Measurements from ENCODE around the gene NRAP. TPM values are rescaled to one million over a fixed set of nuclear protein-coding genes. Genes with fewer than 3 reads are reported as not detected.

Gene NRAP
- total and polyA plus RNA-seq, 7 experiments from 2014 or later, result not detected

DNA sequence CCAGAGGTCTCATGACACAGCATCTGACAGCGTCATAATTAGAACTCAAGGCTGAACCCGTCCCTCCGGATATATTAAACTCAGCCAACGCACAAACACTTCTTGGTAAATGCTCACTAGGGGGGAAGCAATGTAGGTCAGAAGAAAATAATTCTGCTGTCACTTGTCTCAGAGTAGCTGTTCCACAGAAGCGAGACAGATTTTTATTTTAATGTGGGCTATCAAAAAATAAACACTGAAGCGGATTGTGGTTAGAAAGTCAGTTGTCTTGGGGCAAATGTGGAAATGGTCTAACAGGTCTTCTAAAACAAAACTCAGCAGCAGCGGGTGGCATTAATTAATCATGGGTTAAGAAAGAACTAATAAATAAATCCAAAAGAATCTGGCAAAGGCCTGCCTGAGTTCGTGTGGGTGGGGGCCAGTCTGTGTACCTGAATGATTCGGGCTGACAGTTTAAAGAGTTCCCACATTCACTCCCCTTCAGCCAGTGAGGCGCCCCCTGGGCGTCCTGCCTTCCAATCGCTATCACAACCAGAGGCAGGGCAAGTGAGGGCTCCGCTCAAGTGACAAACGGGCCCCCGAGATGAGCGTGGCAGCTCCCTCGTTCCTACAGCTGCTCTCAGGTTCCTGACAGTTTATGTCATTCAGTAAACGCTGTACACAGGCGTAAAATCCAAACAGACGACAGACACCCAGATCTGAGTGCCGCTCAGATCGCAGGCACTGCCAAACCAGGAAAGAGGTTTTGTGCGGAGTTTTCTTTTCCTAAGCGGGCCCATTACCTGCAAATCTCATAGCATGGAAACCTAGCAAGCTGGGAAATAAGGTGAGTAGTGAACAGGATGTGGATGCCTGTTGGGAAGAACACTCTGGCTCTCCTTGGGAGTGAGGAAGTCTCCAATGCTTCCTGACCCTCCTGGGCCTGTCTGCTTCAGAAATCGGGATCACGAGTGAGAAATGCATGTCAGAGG, 52.9 kb downstream of the NRAP start:
- Mint-ChIP-seq H3K27me3 (peaks cover 13 to 31% (median 21%) of the 10 kb centered on the region in 5 donors), H3K4me1 (no peaks in the 10 kb centered on the region), H3K27ac (no peak overlapping the region), H3K36me3 (no peaks in the 10 kb centered on the region), H3K4me3 (no peak overlapping the region), H3K9me3 (peaks cover 0 to 2% (median 0%) of the 10 kb centered on the region in 11 donors)
- no peak overlapping the region for H3K4me3 ChIP-seq (ENCODE audit: low read length)
- H3K27me3 ChIP-seq (ENCODE audit: control insufficient read depth in 2 of 2, insufficient read depth in 2 of 2, low read length in 2 of 2), result no peaks in the 10 kb centered on the region
- no peak for ATAC-seq
- ChIA-PET POLR2A (no interaction called here), CTCF (no interaction called here)
- H3K27ac ChIP-seq (ENCODE audit: low read depth, low read length), result no peak overlapping the region
- no peak for DNase-seq
- intact Hi-C loops (cut with micrococcal nuclease), result no loop called here
- H3K9me3 ChIP-seq (ENCODE audit: control insufficient read depth in 2 of 3, low read length in 3 of 3), result no peaks in the 10 kb centered on the region
- H3K36me3 ChIP-seq (ENCODE audit: control insufficient read depth in 2 of 3, insufficient read depth in 3 of 3, low read length in 3 of 3), result no peaks in the 10 kb centered on the region
- H3K4me1 ChIP-seq (ENCODE audit: control insufficient read depth in 2 of 2, insufficient read depth in 2 of 2, low read length in 2 of 2), result no peaks in the 10 kb centered on the region

DNA sequence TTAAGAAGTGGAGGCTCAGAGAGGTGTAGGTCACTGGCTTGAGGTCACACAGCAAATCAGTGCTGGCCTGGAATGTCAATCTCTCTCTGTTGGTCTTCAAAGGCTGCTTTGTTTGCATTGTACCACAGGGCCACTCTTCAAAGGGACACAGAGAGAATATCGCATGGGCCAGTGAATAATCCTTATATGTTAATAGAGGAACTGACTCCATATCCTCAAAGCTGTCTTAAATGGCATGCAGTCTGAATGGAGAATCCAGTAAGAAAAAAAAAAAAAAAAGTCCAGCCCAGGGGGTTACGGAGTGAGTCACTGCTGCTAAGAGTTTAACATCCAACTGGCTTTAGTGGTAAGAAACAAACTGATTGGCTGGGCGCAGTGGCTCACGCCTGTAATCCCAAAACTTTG, 54.1 kb downstream of the NRAP start:
- no peaks in the 10 kb centered on the region for H3K36me3 ChIP-seq (ENCODE audit: control insufficient read depth in 2 of 3, insufficient read depth in 3 of 3, low read length in 3 of 3)
- no peak for DNase-seq
- ChIA-PET POLR2A (no interaction called here), CTCF (no interaction called here)
- no peaks in the 10 kb centered on the region for H3K36me3 Mint-ChIP-seq
- H3K4me3 Mint-ChIP-seq, result no peak overlapping the region
- H3K9me3 ChIP-seq (ENCODE audit: control insufficient read depth in 2 of 3, low read length in 3 of 3), result no peaks in the 10 kb centered on the region
- peaks cover 11 to 33% (median 18%) of the 10 kb centered on the region in 5 donors for H3K27me3 Mint-ChIP-seq
- intact Hi-C loops (cut with micrococcal nuclease), result no loop called here
- H3K27ac Mint-ChIP-seq, result no peak overlapping the region
- no peaks in the 10 kb centered on the region for H3K4me1 ChIP-seq (ENCODE audit: control insufficient read depth in 2 of 2, insufficient read depth in 2 of 2, low read length in 2 of 2)
- no peak overlapping the region for H3K4me3 ChIP-seq (ENCODE audit: low read length)
- H3K27ac ChIP-seq (ENCODE audit: low read depth, low read length), result no peak overlapping the region
- H3K9me3 Mint-ChIP-seq, result peaks cover 0 to 2% (median 0%) of the 10 kb centered on the region in 11 donors
- H3K4me1 Mint-ChIP-seq, result no peaks in the 10 kb centered on the region
- H3K27me3 ChIP-seq (ENCODE audit: control insufficient read depth in 2 of 2, insufficient read depth in 2 of 2, low read length in 2 of 2), result no peaks in the 10 kb centered on the region
- no peak for ATAC-seq

DNA sequence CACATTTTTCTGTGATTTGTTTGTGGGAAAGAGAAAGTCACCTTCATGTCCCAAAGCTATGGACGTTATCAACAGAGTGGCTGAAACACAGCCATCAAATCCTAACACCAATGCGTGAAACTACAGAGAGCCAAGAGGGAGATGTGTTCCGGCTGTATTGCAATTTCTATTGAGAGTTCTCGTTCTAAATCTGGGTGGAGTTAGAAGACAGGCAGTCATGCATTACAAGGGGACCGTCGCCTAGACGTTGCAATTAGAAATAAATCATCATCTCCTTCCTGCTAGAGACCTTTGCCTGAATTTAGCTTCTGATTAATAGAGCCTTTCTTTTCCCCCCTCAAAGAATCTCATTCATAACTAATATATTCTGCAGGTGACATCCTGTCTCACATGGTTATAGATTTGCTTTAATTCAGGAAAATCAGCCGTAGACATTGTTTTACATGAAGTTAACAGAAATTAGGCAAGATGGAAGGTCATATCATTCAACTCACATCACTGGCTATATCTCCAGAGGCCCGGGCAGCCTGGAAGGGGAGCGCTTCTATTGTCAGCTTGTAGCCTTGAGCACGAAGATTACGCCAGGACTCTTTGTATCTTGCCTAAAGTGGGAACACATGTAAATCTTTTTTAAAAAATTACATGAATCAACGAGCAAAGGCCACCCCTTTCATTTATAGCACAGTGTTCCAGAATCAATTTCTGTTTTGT, 58.4 kb downstream of the NRAP start:
- Histone ChIP-seq H3K4me1 (ENCODE audit: control insufficient read depth in 2 of 2, insufficient read depth in 2 of 2, low read length in 2 of 2) (no peaks in the 10 kb centered on the region), H3K4me3 (ENCODE audit: low read length) (no peak overlapping the region), H3K27me3 (ENCODE audit: control insufficient read depth in 2 of 2, insufficient read depth in 2 of 2, low read length in 2 of 2) (no peaks in the 10 kb centered on the region), H3K36me3 (ENCODE audit: control insufficient read depth in 2 of 3, insufficient read depth in 3 of 3, low read length in 3 of 3) (no peaks in the 10 kb centered on the region), H3K9me3 (ENCODE audit: control insufficient read depth in 2 of 3, low read length in 3 of 3) (no peaks in the 10 kb centered on the region), H3K27ac (ENCODE audit: low read depth, low read length) (no peak overlapping the region)
- POLR2A ChIA-PET, result no interaction called here
- CTCF ChIA-PET, result no interaction called here
- peaks cover 0 to 5% (median 0%) of the 10 kb centered on the region in 11 donors for H3K9me3 Mint-ChIP-seq
- H3K27me3 Mint-ChIP-seq, result peaks cover 4 to 22% (median 11%) of the 10 kb centered on the region in 5 donors
- H3K4me3 Mint-ChIP-seq, result no peak overlapping the region
- ATAC-seq (no peak), DNase-seq (no peak)
- H3K4me1 Mint-ChIP-seq, result no peaks in the 10 kb centered on the region
- intact Hi-C loops (cut with micrococcal nuclease), result no loop called here
- no peaks in the 10 kb centered on the region for H3K36me3 Mint-ChIP-seq
- H3K27ac Mint-ChIP-seq, result no peak overlapping the region

DNA sequence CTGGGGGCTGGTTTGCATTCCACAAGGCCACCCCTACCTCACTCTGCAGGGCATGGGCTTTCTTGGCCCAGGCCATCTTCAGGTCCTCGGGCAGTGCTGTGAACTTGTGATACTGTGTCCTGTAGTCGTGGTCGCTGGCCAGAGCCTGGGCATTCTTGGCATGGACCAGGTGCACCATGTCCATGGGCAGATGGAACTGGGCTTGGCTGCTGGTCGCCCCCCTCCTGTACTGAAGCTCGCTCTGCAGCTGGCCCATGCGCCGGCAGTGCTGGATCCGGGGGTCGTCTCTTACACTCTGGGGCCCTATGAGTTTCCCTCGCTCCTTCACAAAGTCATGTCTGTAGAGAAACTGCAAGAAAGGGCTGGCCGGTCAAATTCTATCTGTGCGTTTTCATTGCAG, 59.3 kb downstream of the NRAP start:
- intact Hi-C loops (cut with micrococcal nuclease), result no loop called here
- no peaks in the 10 kb centered on the region for H3K36me3 ChIP-seq (ENCODE audit: control insufficient read depth in 2 of 3, insufficient read depth in 3 of 3, low read length in 3 of 3)
- H3K4me1 ChIP-seq (ENCODE audit: control insufficient read depth in 2 of 2, insufficient read depth in 2 of 2, low read length in 2 of 2), result no peaks in the 10 kb centered on the region
- ChIA-PET POLR2A (no interaction called here), CTCF (no interaction called here)
- H3K4me3 Mint-ChIP-seq, result no peak overlapping the region
- no peaks in the 10 kb centered on the region for H3K27me3 ChIP-seq (ENCODE audit: control insufficient read depth in 2 of 2, insufficient read depth in 2 of 2, low read length in 2 of 2)
- H3K4me1 Mint-ChIP-seq, result no peaks in the 10 kb centered on the region
- H3K27me3 Mint-ChIP-seq, result peaks cover 3 to 22% (median 11%) of the 10 kb centered on the region in 5 donors
- H3K9me3 Mint-ChIP-seq, result peaks cover 0 to 5% (median 0%) of the 10 kb centered on the region in 11 donors
- H3K27ac Mint-ChIP-seq, result no peak overlapping the region
- no peaks in the 10 kb centered on the region for H3K36me3 Mint-ChIP-seq
- no peak for DNase-seq
- no peak overlapping the region for H3K4me3 ChIP-seq (ENCODE audit: low read length)
- no peak for ATAC-seq
- H3K9me3 ChIP-seq (ENCODE audit: control insufficient read depth in 2 of 3, low read length in 3 of 3), result no peaks in the 10 kb centered on the region
- no peak overlapping the region for H3K27ac ChIP-seq (ENCODE audit: low read depth, low read length)

DNA sequence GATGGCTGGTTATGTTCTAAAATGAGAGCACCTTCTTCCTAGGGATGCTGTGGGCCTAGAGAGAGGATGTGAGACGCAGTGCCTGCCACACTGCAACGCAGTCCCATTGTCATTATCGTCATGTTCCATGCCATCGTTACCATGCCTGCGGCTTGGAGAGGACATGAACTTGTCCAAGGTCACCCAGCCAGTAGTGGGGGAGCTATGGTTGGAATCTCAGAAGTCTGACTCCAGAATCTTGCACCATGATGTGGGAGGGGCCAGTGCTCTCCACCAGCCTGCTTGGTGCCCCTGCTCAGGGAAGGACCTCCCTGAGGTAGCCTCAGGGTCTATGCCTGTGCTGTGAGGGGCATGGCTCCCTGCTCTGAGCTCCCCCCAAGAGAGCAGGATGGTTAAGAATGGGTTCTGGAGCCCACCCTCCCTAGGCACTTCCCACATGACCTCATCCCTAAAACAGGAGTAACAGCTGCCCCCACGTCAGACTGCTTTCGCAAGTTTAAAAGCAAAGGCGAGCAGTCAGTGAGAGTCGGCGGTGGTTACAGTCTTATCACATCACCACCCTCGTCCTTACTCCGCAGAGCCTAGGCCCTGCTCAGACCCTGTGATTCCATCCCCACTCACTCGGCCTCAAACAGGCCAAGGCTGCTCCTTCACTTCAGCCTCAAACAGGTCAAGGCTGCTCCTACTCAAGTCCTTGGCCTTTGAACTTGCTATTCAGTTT, 60.6 kb downstream of the NRAP start:
- Mint-ChIP-seq H3K9me3 (peaks cover 0 to 5% (median 0%) of the 10 kb centered on the region in 11 donors), H3K27ac (no peak overlapping the region), H3K27me3 (peaks cover 0 to 22% (median 9%) of the 10 kb centered on the region in 5 donors), H3K4me3 (no peak overlapping the region), H3K36me3 (no peaks in the 10 kb centered on the region), H3K4me1 (no peaks in the 10 kb centered on the region)
- POLR2A ChIA-PET, result no interaction called here
- Histone ChIP-seq H3K9me3 (ENCODE audit: control insufficient read depth in 2 of 3, low read length in 3 of 3) (no peaks in the 10 kb centered on the region), H3K4me1 (ENCODE audit: control insufficient read depth in 2 of 2, insufficient read depth in 2 of 2, low read length in 2 of 2) (no peaks in the 10 kb centered on the region), H3K36me3 (ENCODE audit: control insufficient read depth in 2 of 3, insufficient read depth in 3 of 3, low read length in 3 of 3) (no peaks in the 10 kb centered on the region), H3K27me3 (ENCODE audit: control insufficient read depth in 2 of 2, insufficient read depth in 2 of 2, low read length in 2 of 2) (no peaks in the 10 kb centered on the region), H3K27ac (ENCODE audit: low read depth, low read length) (no peak overlapping the region), H3K4me3 (ENCODE audit: low read length) (no peak overlapping the region)
- DNase-seq (no peak), ATAC-seq (no peak)
- CTCF ChIA-PET, result no interaction called here
- intact Hi-C loops (cut with micrococcal nuclease), result no loop called here

DNA sequence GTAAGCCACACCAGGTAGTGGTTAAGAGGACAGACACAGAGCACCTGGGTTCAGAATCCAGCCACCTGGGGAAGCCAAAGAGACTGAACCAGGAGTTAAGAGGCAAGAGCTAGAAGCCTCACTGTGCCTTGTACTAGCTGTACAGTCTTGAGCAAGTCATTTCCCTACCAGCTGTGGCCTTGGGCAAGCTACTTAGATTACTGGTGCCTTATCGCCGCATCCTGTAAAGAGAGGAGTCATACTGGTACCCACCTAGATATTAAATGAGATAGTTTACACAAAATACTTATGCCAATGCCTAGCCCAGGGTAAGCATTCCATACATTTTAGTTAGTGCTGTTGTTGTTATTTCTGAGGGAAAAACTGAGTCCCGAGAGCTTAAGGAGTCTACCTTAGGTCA, 63.3 kb downstream of the NRAP start:
- peaks cover 0 to 5% (median 0%) of the 10 kb centered on the region in 11 donors for H3K9me3 Mint-ChIP-seq
- H3K9me3 ChIP-seq (ENCODE audit: control insufficient read depth in 2 of 3, low read length in 3 of 3), result no peaks in the 10 kb centered on the region
- no peak for ATAC-seq
- no peaks in the 10 kb centered on the region for H3K27me3 ChIP-seq (ENCODE audit: control insufficient read depth in 2 of 2, insufficient read depth in 2 of 2, low read length in 2 of 2)
- peaks cover 0 to 19% (median 7%) of the 10 kb centered on the region in 5 donors for H3K27me3 Mint-ChIP-seq
- no peaks in the 10 kb centered on the region for H3K4me1 ChIP-seq (ENCODE audit: control insufficient read depth in 2 of 2, insufficient read depth in 2 of 2, low read length in 2 of 2)
- H3K4me1 Mint-ChIP-seq, result no peaks in the 10 kb centered on the region
- DNase-seq, result no peak
- no peak overlapping the region for H3K27ac ChIP-seq (ENCODE audit: low read depth, low read length)
- no peak overlapping the region for H3K27ac Mint-ChIP-seq
- no peak overlapping the region for H3K4me3 Mint-ChIP-seq
- H3K36me3 ChIP-seq (ENCODE audit: control insufficient read depth in 2 of 3, insufficient read depth in 3 of 3, low read length in 3 of 3), result no peaks in the 10 kb centered on the region
- POLR2A ChIA-PET, result no interaction called here
- H3K36me3 Mint-ChIP-seq, result no peaks in the 10 kb centered on the region
- intact Hi-C loops (cut with micrococcal nuclease), result no loop called here
- CTCF ChIA-PET, result no interaction called here
- no peak overlapping the region for H3K4me3 ChIP-seq (ENCODE audit: low read length)

All from naive thymus-derived CD4-positive, alpha-beta T cell (primary cell).